Neural cell (in vitro differentiated cells): ENCODE results near the gene SRP68. TPM values are rescaled to one million over a fixed set of nuclear protein-coding genes. Genes with fewer than 3 reads are reported as not detected.
A peak's percentile ranks its signal among the peaks of the same experiment; 100 is the strongest.
"Not testable (repeated sequence)": the region's sequence is repeated elsewhere in the genome, so short reads cannot be mapped to it uniquely, and the experiment has no call there.

Source experiments
- H2AFZ ChIP-seq: fragments of 200-600, 300-800 bp; sonication (generic), shearing (Covaris generic); 2 replicates; pipeline ENCODE4 v1.6.0; 2014; ENCODE audit warnings: low read depth, mild to moderate bottlenecking, antibody characterized with exemption, low read length, moderate library complexity
- H3F3A ChIP-seq: fragments of 200-600 bp; shearing (Covaris generic); 2 replicates; pipeline ENCODE4 v1.6.1; 2016; ENCODE audit warnings: mild to moderate bottlenecking, moderate library complexity, mixed read lengths, antibody characterized with exemption, low read length; ENCODE audit not compliant: insufficient read depth, poor library complexity, severe bottlenecking
- H3K27ac ChIP-seq: fragments of 200-600, 300-800 bp; sonication (generic), shearing (Covaris generic); 2 replicates; pipeline ENCODE4 v1.5.1; 2014; ENCODE audit warnings: mild to moderate bottlenecking, low read length, moderate library complexity
- H3K27me3 ChIP-seq: fragments of 300-800, 200-600 bp; sonication (generic), shearing (Covaris generic); 2 replicates; pipeline ENCODE4 v1.6.0; 2014; ENCODE audit warnings: mild to moderate bottlenecking, low read depth, low read length, moderate library complexity; ENCODE audit not compliant: insufficient read depth
- H3K36me3 ChIP-seq: fragments of 300-800, 200-600 bp; sonication (generic), shearing (Covaris generic); 2 replicates; pipeline ENCODE4 v1.5.1; 2014; ENCODE audit warnings: mild to moderate bottlenecking, antibody characterized with exemption, low read length, moderate library complexity; ENCODE audit not compliant: insufficient read depth
- H3K4me2 ChIP-seq: fragments of 300-800, 200-600 bp; sonication (generic), shearing (Covaris generic); 2 replicates; pipeline ENCODE4 v1.6.0; 2014; ENCODE audit warnings: mild to moderate bottlenecking, low read length
- H3K4me3 ChIP-seq: fragments of 300-800, 200-600 bp; sonication (generic), shearing (Covaris generic); 2 replicates; pipeline ENCODE4 v1.5.1; 2014; ENCODE audit warnings: mild to moderate bottlenecking, low read length, moderate library complexity
- H3K79me2 ChIP-seq: fragments of 200-600 bp; shearing (Covaris generic); replicated peaks from 2 replicates; pipeline ENCODE4 v1.6.0; 2014; ENCODE audit warnings: mild to moderate bottlenecking, low read length, moderate library complexity; ENCODE audit not compliant: insufficient read depth
- H3K9ac ChIP-seq: fragments of 300-800, 200-600 bp; sonication (generic), shearing (Covaris generic); 2 replicates; pipeline ENCODE4 v1.6.1; 2016; ENCODE audit warnings: mild to moderate bottlenecking, low read length, mixed read lengths
- H3K9me2 ChIP-seq: fragments of 200-600 bp; shearing (Covaris generic); 2 replicates; pipeline ENCODE4 v1.6.1; 2016; ENCODE audit warnings: mild to moderate bottlenecking, low read length, mixed read lengths; ENCODE audit not compliant: insufficient read depth
- H3K9me3 ChIP-seq: fragments of 200-600, 300-800 bp; sonication (generic), shearing (Covaris generic); 2 replicates; pipeline ENCODE4 v1.6.1; 2016; ENCODE audit warnings: mild to moderate bottlenecking, mixed run types, low read length, moderate library complexity, mixed read lengths
- H4K20me1 ChIP-seq: fragments of 200-600 bp; shearing (Covaris generic); 2 replicates; pipeline ENCODE4 v1.6.1; 2016; ENCODE audit warnings: mild to moderate bottlenecking, mixed run types; ENCODE audit not compliant: insufficient read depth
- CTCF ChIP-seq: fragments of 450-650 bp; IDR thresholded peaks from 2 replicates; pipeline ENCODE4 v1.5.1; 2014; ENCODE audit warnings: antibody characterized with exemption, mild to moderate bottlenecking, moderate library complexity; ENCODE audit not compliant: poor library complexity, severe bottlenecking
- EP300 ChIP-seq: fragments of 450-650 bp; conservative IDR thresholded peaks from 2 replicates; pipeline ENCODE4 v1.6.1; 2014; ENCODE audit warnings: antibody characterized with exemption, mild to moderate bottlenecking, moderate library complexity; ENCODE audit not compliant: poor library complexity, severe bottlenecking
- EZH2 ChIP-seq: fragments of 200-600, 300-800 bp; shearing (Covaris generic), sonication (generic); IDR thresholded peaks from 2 replicates; pipeline ENCODE4 v1.6.1; 2014; ENCODE audit warnings: antibody characterized with exemption, low read length, borderline replicate concordance, mild to moderate bottlenecking; ENCODE audit not compliant: insufficient read depth, poor library complexity, severe bottlenecking
- MXI1 ChIP-seq: fragments of 450-650 bp; conservative IDR thresholded peaks from 2 replicates; pipeline ENCODE4 v1.6.1; 2014; ENCODE audit warnings: antibody characterized with exemption, mild to moderate bottlenecking; ENCODE audit not compliant: poor library complexity, severe bottlenecking
- POLR2AphosphoS5 ChIP-seq: IDR thresholded peaks from 2 replicates; pipeline ENCODE4 v1.6.1; 2012
- RAD21 ChIP-seq: fragments of 450-650 bp; conservative IDR thresholded peaks from 2 replicates; pipeline ENCODE4 v1.6.1; 2014; ENCODE audit warnings: antibody characterized with exemption, mild to moderate bottlenecking, moderate library complexity
- REST ChIP-seq: IDR thresholded peaks from 2 replicates; pipeline ENCODE4 v1.6.1; 2012; ENCODE audit warnings: borderline replicate concordance
- SMC3 ChIP-seq: fragments of 450-650 bp; conservative IDR thresholded peaks from 2 replicates; pipeline ENCODE4 v1.6.1; 2014; ENCODE audit warnings: antibody characterized with exemption, mild to moderate bottlenecking, moderate library complexity; ENCODE audit not compliant: poor library complexity
- TAF1 ChIP-seq: IDR thresholded peaks from 2 replicates; pipeline ENCODE4 v1.6.1; 2012; ENCODE audit warnings: low read depth
- polyA plus RNA-seq: library from polyadenylated mRNA; depleted of rRNA; stranded (reverse); fragments of >200 nt; gene quantifications from 2 replicates; pipeline ENCODE4 v1.2.3, GENCODE V29; 2014

The SRP68 gene
- polyA plus RNA-seq, 1 donor from 2014 or later = 26.3 TPM

- H3K4me3 ChIP-seq = peak overlapping the region; percentile 31
- H2AFZ ChIP-seq = no peak overlapping the region
- no peaks in the 10 kb centered on the region for H3K9me3 ChIP-seq
- TF ChIP-seq EP300 (no peak), POLR2AphosphoS5 (peak; percentile 46), RAD21 (no peak)
- H3K9me2 ChIP-seq = no peaks in the 10 kb centered on the region
- H4K20me1 ChIP-seq = no peaks in the 10 kb centered on the region
- H3K79me2 ChIP-seq = no peaks in the 10 kb centered on the region
- H3K36me3 ChIP-seq = no peaks in the 10 kb centered on the region
- H3F3A ChIP-seq = no peaks in the 10 kb centered on the region
- H3K27ac ChIP-seq = no peak overlapping the region
- peaks cover 44% of the 10 kb centered on the region for H3K27me3 ChIP-seq
- no peak overlapping the region for H3K9ac ChIP-seq
- H3K4me2 ChIP-seq = no peak overlapping the region
Measured at GRCh38 chr17:76079956-76080767, 7.8 kb upstream of the SRP68 start.

- H3K79me2 ChIP-seq = no peaks in the 10 kb centered on the region
- no peak overlapping the region for H3K4me3 ChIP-seq
- no peaks in the 10 kb centered on the region for H3K9me2 ChIP-seq
- no peak overlapping the region for H3K27ac ChIP-seq
- H3K27me3 ChIP-seq = peaks cover 50% of the 10 kb centered on the region
- no peaks in the 10 kb centered on the region for H3K36me3 ChIP-seq
- H3K4me2 ChIP-seq = no peak overlapping the region
- H3F3A ChIP-seq = no peaks in the 10 kb centered on the region
- no peaks in the 10 kb centered on the region for H4K20me1 ChIP-seq
- no peak for TF ChIP-seq SMC3
- TF ChIP-seq EP300 = no peak
- TF ChIP-seq TAF1 = no peak
- TF ChIP-seq EZH2 = no peak
- H2AFZ ChIP-seq = no peak overlapping the region
- no peaks in the 10 kb centered on the region for H3K9me3 ChIP-seq
- no peak overlapping the region for H3K9ac ChIP-seq
Measured at GRCh38 chr17:76079535-76079955, 7.2 kb upstream of the SRP68 start.

- no peaks in the 10 kb centered on the region for H3F3A ChIP-seq
- H3K27ac ChIP-seq = no peak within 1 kb of the TSS
- TF ChIP-seq REST (no peak), MXI1 (no peak), SMC3 (no peak), EP300 (no peak), POLR2AphosphoS5 (no peak), CTCF (no peak), RAD21 (no peak), EZH2 (no peak), TAF1 (no peak)
- peaks cover 55% of the 10 kb centered on the region for H3K27me3 ChIP-seq
- H3K79me2 ChIP-seq = no peaks in the 10 kb centered on the region
- H4K20me1 ChIP-seq = no peaks in the 10 kb centered on the region
- no peaks in the 10 kb centered on the region for H3K9me2 ChIP-seq
- H3K4me2 ChIP-seq = no peak within 1 kb of the TSS
- no peak within 1 kb of the TSS for H3K9ac ChIP-seq
- H3K4me3 ChIP-seq = peak within 1 kb of the TSS; percentile 31
- H3K36me3 ChIP-seq = no peaks in the 10 kb centered on the region
- H3K9me3 ChIP-seq = no peaks in the 10 kb centered on the region
- no peak within 1 kb of the TSS for H2AFZ ChIP-seq
Measured at GRCh38 chr17:76078860-76079534, 6.7 kb upstream of the SRP68 start, which contains the start of gene ZACN. TSS of gene ZACN (plus strand) at chr17:76079182. CDS start at chr17:76079265, 83 bp downstream.

GRCh38 chr17:76078370-76078769, 6.1 kb upstream of the SRP68 start:
- not testable (repeated sequence) for H3K4me3 ChIP-seq, H3K9me3 ChIP-seq, H3K9ac ChIP-seq, H3K36me3 ChIP-seq, H2AFZ ChIP-seq, H3K79me2 ChIP-seq, H4K20me1 ChIP-seq, H3K4me2 ChIP-seq, H3K27ac ChIP-seq, H3F3A ChIP-seq, H3K9me2 ChIP-seq
- peaks cover 61% of the 10 kb centered on the region for H3K27me3 ChIP-seq
